Measurements from ENCODE around the gene ARHGAP23. TPM values are rescaled to one million over a fixed set of nuclear protein-coding genes. Genes with fewer than 3 reads are reported as not detected.

Gene ARHGAP23
- total RNA-seq, 1 experiment from 2014 or later = 83.5 TPM

- Mint-ChIP-seq H3K27me3 (ENCODE audit: insufficient read depth, unreplicated experiment) (peaks cover 8% of the 10 kb centered on the region), H3K4me1 (ENCODE audit: low read depth, unreplicated experiment) (peaks cover 43% of the 10 kb centered on the region), H3K27ac (ENCODE audit: unreplicated experiment) (peak overlapping the region; percentile 97), H3K4me3 (ENCODE audit: unreplicated experiment) (peak overlapping the region; percentile 94), H3K9me3 (ENCODE audit: unreplicated experiment) (no peaks in the 10 kb centered on the region), H3K36me3 (ENCODE audit: insufficient read depth, unreplicated experiment) (peaks cover 22% of the 10 kb centered on the region)
- Histone ChIP-seq H3K4me3 (ENCODE audit: low read depth, low read length) (peak overlapping the region; percentile 2; the same call in 1 of the 2 replicates), H3K9me3 (no peaks in the 10 kb centered on the region), H3K36me3 (ENCODE audit: control insufficient read depth, insufficient read depth, low read length) (no peaks in the 10 kb centered on the region), H3K4me1 (peaks cover 69% of the 10 kb centered on the region), H3K27me3 (replicated peaks; ENCODE audit: control insufficient read depth, insufficient read depth, low read length) (no peaks in the 10 kb centered on the region)
- peak; percentile 86 to 96 for DNase-seq
- POLR2A ChIA-PET = interaction anchor here (0.5 kb wide), 1 partner anchor 122 kb away, joined by 5 read pairs; no protein-coding TSS in a partner anchor
- BruUV-seq (replicated peaks) = TSS peak; percentile 10
- CTCF ChIA-PET = interaction anchor here (0.5 to 1.0 kb wide), 4 partner anchors 12 to 801 kb away, joined by 3 to 5 read pairs (median 4); no protein-coding TSS in a partner anchor
- intact Hi-C loops (cut with micrococcal nuclease; ENCODE audit: unreplicated experiment) = no loop called here
- TF ChIP-seq CTCF (IDR thresholded peaks at IDR 0.05; ENCODE audit: insufficient read depth in 1 of 2, low read depth in 1 of 2, low read length in 1 of 2, severe bottlenecking in 1 of 2, unreplicated experiment in 1 of 2) = no peak
These were observed 23.0 kb downstream of the ARHGAP23 start for GRCh38 chr17:38451030-38451839.

DNA sequence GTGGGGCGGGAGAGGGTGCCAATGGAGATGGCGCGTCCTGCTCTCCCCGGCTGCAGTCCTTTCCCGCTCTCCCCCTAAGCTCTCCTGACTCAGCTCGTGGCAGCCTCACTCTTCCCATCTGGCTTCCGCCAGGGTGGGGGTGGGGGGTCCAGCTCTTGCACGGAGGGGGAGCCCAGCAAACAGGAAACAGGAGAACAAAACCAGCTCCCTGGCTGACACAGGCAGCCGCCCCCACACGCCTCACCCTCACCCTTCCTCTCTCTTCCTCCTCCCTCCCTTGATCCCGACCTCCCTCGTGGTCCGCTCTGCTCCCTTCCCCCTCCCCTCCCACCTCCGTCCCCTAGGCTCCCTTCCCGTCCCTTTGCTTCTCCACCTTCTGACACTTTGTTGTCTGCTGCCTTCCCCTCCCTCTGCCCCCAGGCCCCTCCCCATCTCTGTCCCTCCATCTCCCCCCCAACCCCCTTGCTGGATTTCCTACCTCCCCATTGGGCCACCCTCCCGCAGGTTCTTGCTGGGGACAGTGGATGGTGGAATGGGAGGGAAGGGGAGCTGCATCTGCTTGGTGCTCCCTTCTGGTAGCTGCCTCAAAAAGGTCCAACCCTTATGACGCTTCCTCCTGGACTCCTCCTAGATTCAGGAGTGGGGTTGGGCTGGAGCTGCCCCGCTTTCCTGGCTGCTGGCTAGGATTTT lies 23.7 kb downstream of the ARHGAP23 start:
- Histone ChIP-seq H3K9me3 (no peaks in the 10 kb centered on the region), H3K4me1 (peaks cover 75% of the 10 kb centered on the region), H3K4me3 (ENCODE audit: low read depth, low read length) (peak overlapping the region; percentile 2; the same call in 1 of the 2 replicates), H3K36me3 (ENCODE audit: control insufficient read depth, insufficient read depth, low read length) (no peaks in the 10 kb centered on the region), H3K27me3 (replicated peaks; ENCODE audit: control insufficient read depth, insufficient read depth, low read length) (no peaks in the 10 kb centered on the region)
- Mint-ChIP-seq H3K27me3 (ENCODE audit: insufficient read depth, unreplicated experiment) (peaks cover 8% of the 10 kb centered on the region), H3K4me3 (ENCODE audit: unreplicated experiment) (peak overlapping the region; percentile 94), H3K36me3 (ENCODE audit: insufficient read depth, unreplicated experiment) (peaks cover 28% of the 10 kb centered on the region), H3K4me1 (ENCODE audit: low read depth, unreplicated experiment) (peaks cover 46% of the 10 kb centered on the region), H3K9me3 (ENCODE audit: unreplicated experiment) (no peaks in the 10 kb centered on the region), H3K27ac (ENCODE audit: unreplicated experiment) (peak overlapping the region; percentile 97)
- POLR2A ChIA-PET = interaction anchor here (0.7 kb wide), 1 partner anchor 48 kb away, joined by 10 read pairs; no protein-coding TSS in a partner anchor
- intact Hi-C loops (cut with micrococcal nuclease; ENCODE audit: unreplicated experiment) = no loop called here
- BruUV-seq (replicated peaks) = no TSS peak
- CTCF ChIA-PET = interaction anchor here (0.6 to 1.0 kb wide), 2 partner anchors 11 to 536 kb away, joined by 3 to 10 read pairs; no protein-coding TSS in a partner anchor
- no peak for TF ChIP-seq CTCF (IDR thresholded peaks at IDR 0.05; ENCODE audit: insufficient read depth in 1 of 2, low read depth in 1 of 2, low read length in 1 of 2, severe bottlenecking in 1 of 2, unreplicated experiment in 1 of 2)
- peak in 1 of 2 experiments; percentile 81 for DNase-seq

DNA sequence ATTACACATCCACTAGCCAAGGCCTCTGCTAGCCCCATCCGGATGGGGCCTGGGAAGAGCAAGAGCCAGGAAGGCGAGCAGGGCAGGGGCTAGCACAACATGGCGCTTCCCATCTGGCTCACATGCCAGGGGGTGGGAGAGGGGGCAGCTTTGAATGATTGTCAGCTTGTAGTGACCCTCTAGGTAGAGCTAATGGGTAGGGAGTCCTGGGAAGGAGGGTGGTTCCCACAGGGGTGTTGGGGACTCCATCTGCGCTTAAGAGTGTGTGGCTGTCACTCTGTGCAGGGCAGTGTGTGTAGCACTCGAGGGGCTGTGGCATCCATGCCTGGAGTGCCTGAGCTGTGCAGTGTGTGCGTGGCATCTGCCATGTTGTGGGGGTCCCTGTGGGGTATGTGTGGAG lies 24.5 kb downstream of the ARHGAP23 start:
- Mint-ChIP-seq H3K27ac (ENCODE audit: unreplicated experiment) (peak overlapping the region; percentile 97), H3K36me3 (ENCODE audit: insufficient read depth, unreplicated experiment) (peaks cover 33% of the 10 kb centered on the region), H3K4me3 (ENCODE audit: unreplicated experiment) (peak overlapping the region; percentile 94), H3K27me3 (ENCODE audit: insufficient read depth, unreplicated experiment) (peaks cover 8% of the 10 kb centered on the region), H3K9me3 (ENCODE audit: unreplicated experiment) (no peaks in the 10 kb centered on the region), H3K4me1 (ENCODE audit: low read depth, unreplicated experiment) (peaks cover 46% of the 10 kb centered on the region)
- BruUV-seq (replicated peaks) = no TSS peak
- POLR2A ChIA-PET = interaction anchor here (0.7 kb wide), 1 partner anchor 49 kb away, joined by 10 read pairs; no protein-coding TSS in a partner anchor
- CTCF ChIA-PET = interaction anchor here (0.6 kb wide), 1 partner anchor 535 kb away, joined by 10 read pairs; no protein-coding TSS in a partner anchor
- Histone ChIP-seq H3K27me3 (replicated peaks; ENCODE audit: control insufficient read depth, insufficient read depth, low read length) (no peaks in the 10 kb centered on the region), H3K4me1 (peaks cover 74% of the 10 kb centered on the region), H3K9me3 (no peaks in the 10 kb centered on the region), H3K4me3 (ENCODE audit: low read depth, low read length) (no peak overlapping the region), H3K36me3 (ENCODE audit: control insufficient read depth, insufficient read depth, low read length) (no peaks in the 10 kb centered on the region)
- intact Hi-C loops (cut with micrococcal nuclease; ENCODE audit: unreplicated experiment) = no loop called here
- DNase-seq = no peak
- no peak for TF ChIP-seq CTCF (IDR thresholded peaks at IDR 0.05; ENCODE audit: insufficient read depth in 1 of 2, low read depth in 1 of 2, low read length in 1 of 2, severe bottlenecking in 1 of 2, unreplicated experiment in 1 of 2)
